ENCODE results near the gene TACC2. TPM values are rescaled to one million over a fixed set of nuclear protein-coding genes. Genes with fewer than 3 reads are reported as not detected.

TACC2 gene
- total and polyA plus RNA-seq, 2 donors (not counting 1 experiment from before 2014, with no cell fraction given) = not detected

- H3K4me3 ChIP-seq (ENCODE audit: control extremely low read depth in 1 of 5, extremely low read depth in 1 of 5, insufficient read depth in 1 of 5, low read depth in 2 of 5, low read length in 4 of 5) = no peak overlapping the region
- no peaks in the 10 kb centered on the region for H3K27me3 ChIP-seq (replicated peaks in 1 of 4; ENCODE audit: control extremely low read depth in 1 of 4, control insufficient read depth in 3 of 4, insufficient read depth in 4 of 4, low read length in 3 of 4)
- ChIA-PET POLR2A (no interaction called here), CTCF (no interaction called here)
- no peak overlapping the region for H3K27ac Mint-ChIP-seq
- no peak overlapping the region for H2AFZ ChIP-seq (ENCODE audit: insufficient read depth, low read depth, low read length, poor library complexity, severe bottlenecking)
- no peaks in the 10 kb centered on the region for H3K4me1 Mint-ChIP-seq
- H3K79me2 ChIP-seq (ENCODE audit: control insufficient read depth, insufficient read depth, low read length) = no peaks in the 10 kb centered on the region
- H3K4me3 Mint-ChIP-seq = no peak overlapping the region
- DNase-seq (no peak), ATAC-seq (ENCODE audit: low read depth) (no peak)
- no peaks in the 10 kb centered on the region for H3K36me3 ChIP-seq (replicated peaks in 1 of 2; ENCODE audit: control extremely low read depth in 1 of 2, control insufficient read depth in 1 of 2, extremely low read depth in 1 of 2, insufficient read depth in 2 of 2, low read length in 1 of 2)
- no peak overlapping the region for H3K27ac ChIP-seq (ENCODE audit: low read length in 2 of 2)
- WGBS (ENCODE audit: insufficient coverage) = 100% methylated on average over 2 of the region's 2 CpGs
- H3K4me1 ChIP-seq (ENCODE audit: control insufficient read depth in 2 of 2, insufficient read depth in 2 of 2, low read length in 2 of 2) = no peaks in the 10 kb centered on the region
- peaks cover 9% of the 10 kb centered on the region for H3K9me3 Mint-ChIP-seq (ENCODE audit: insufficient read depth)
- no peaks in the 10 kb centered on the region for H4K20me1 ChIP-seq (ENCODE audit: control insufficient read depth, insufficient read depth, low read length, poor library complexity, severe bottlenecking)
- peaks cover 14% of the 10 kb centered on the region for H3K27me3 Mint-ChIP-seq
- peaks cover 0 to 5% (median 5%) of the 10 kb centered on the region in 3 donors for H3K9me3 ChIP-seq (ENCODE audit: control extremely low read depth in 1 of 3, control insufficient read depth in 2 of 3, insufficient read depth in 1 of 3, low read length in 2 of 3)
- no peak overlapping the region for H3K9ac ChIP-seq (ENCODE audit: low read length)
- TF ChIP-seq EZH2 (IDR thresholded peaks at IDR 0.05; ENCODE audit: borderline replicate concordance, insufficient read depth, low read depth, low read length, poor library complexity, severe bottlenecking) = no peak
- TF ChIP-seq CTCF (IDR thresholded peaks at IDR 0.05) = no peak
- intact Hi-C loops (cut with micrococcal nuclease) = no loop called here
- H3K4me2 ChIP-seq (replicated peaks; ENCODE audit: low read depth, low read length, poor library complexity, severe bottlenecking) = no peak overlapping the region
These were observed 155.2 kb downstream of the TACC2 start for GRCh38 chr10:122144199-122144598.

GRCh38 chr10:122145113-122145512, 156.2 kb downstream of the TACC2 start:
- peaks cover 14% of the 10 kb centered on the region for H3K27me3 Mint-ChIP-seq
- no peak overlapping the region for H3K4me2 ChIP-seq (replicated peaks; ENCODE audit: low read depth, low read length, poor library complexity, severe bottlenecking)
- H4K20me1 ChIP-seq (ENCODE audit: control insufficient read depth, insufficient read depth, low read length, poor library complexity, severe bottlenecking) = no peaks in the 10 kb centered on the region
- no peak overlapping the region for H3K27ac Mint-ChIP-seq
- H3K36me3 ChIP-seq (replicated peaks in 1 of 2; ENCODE audit: control extremely low read depth in 1 of 2, control insufficient read depth in 1 of 2, extremely low read depth in 1 of 2, insufficient read depth in 2 of 2, low read length in 1 of 2) = no peaks in the 10 kb centered on the region
- H3K27me3 ChIP-seq (replicated peaks in 1 of 4; ENCODE audit: control extremely low read depth in 1 of 4, control insufficient read depth in 3 of 4, insufficient read depth in 4 of 4, low read length in 3 of 4) = no peaks in the 10 kb centered on the region
- no peak overlapping the region for H3K4me3 Mint-ChIP-seq
- H3K79me2 ChIP-seq (ENCODE audit: control insufficient read depth, insufficient read depth, low read length) = no peaks in the 10 kb centered on the region
- H3K27ac ChIP-seq (ENCODE audit: low read length in 2 of 2) = no peak overlapping the region
- ChIA-PET CTCF (no interaction called here), POLR2A (no interaction called here)
- H3K4me1 Mint-ChIP-seq = no peaks in the 10 kb centered on the region
- no peak overlapping the region for H3K4me3 ChIP-seq (ENCODE audit: control extremely low read depth in 1 of 5, extremely low read depth in 1 of 5, insufficient read depth in 1 of 5, low read depth in 2 of 5, low read length in 4 of 5)
- intact Hi-C loops (cut with micrococcal nuclease) = no loop called here
- H3K9me3 ChIP-seq (ENCODE audit: control extremely low read depth in 1 of 3, control insufficient read depth in 2 of 3, insufficient read depth in 1 of 3, low read length in 2 of 3) = peaks cover 0 to 5% (median 5%) of the 10 kb centered on the region in 3 donors
- H2AFZ ChIP-seq (ENCODE audit: insufficient read depth, low read depth, low read length, poor library complexity, severe bottlenecking) = no peak overlapping the region
- DNase-seq = no peak
- no peak for ATAC-seq (ENCODE audit: low read depth)
- H3K9ac ChIP-seq (ENCODE audit: low read length) = no peak overlapping the region
- no CpG with 5 or more reads among the region's 2 CpGs for WGBS (ENCODE audit: insufficient coverage)
- peaks cover 9% of the 10 kb centered on the region for H3K9me3 Mint-ChIP-seq (ENCODE audit: insufficient read depth)
- no peak for TF ChIP-seq CTCF (IDR thresholded peaks at IDR 0.05)
- no peak for TF ChIP-seq EZH2 (IDR thresholded peaks at IDR 0.05; ENCODE audit: borderline replicate concordance, insufficient read depth, low read depth, low read length, poor library complexity, severe bottlenecking)
- H3K4me1 ChIP-seq (ENCODE audit: control insufficient read depth in 2 of 2, insufficient read depth in 2 of 2, low read length in 2 of 2) = no peaks in the 10 kb centered on the region

Measured in B cell (primary cell).